ENCODE data around the gene RPF1. TPM values are rescaled to one million over a fixed set of nuclear protein-coding genes. Genes with fewer than 3 reads are reported as not detected.

The RPF1 gene
- total RNA-seq, 3 donors from 2014 or later = 33.6 to 44.6 (median 41.6) TPM

- Histone ChIP-seq H3K27ac (no peak overlapping the region), H3K36me3 (no peaks in the 10 kb centered on the region), H3K27me3 (no peaks in the 10 kb centered on the region), H3K4me3 (no peak overlapping the region), H3K4me1 (peaks cover 0 to 8% of the 10 kb centered on the region in 2 donors), H3K9me3 (no peaks in the 10 kb centered on the region)
- DNase-seq (ENCODE audit: low spot score in 2 of 2) = no peak
- intact Hi-C loops (cut with DNase I; ENCODE audit: low total_unique reads) = no loop called here
- TF ChIP-seq POLR2AphosphoS5 (IDR thresholded peaks at IDR 0.05) = no peak
- TF ChIP-seq POLR2A (IDR thresholded peaks at IDR 0.05) = no peak
- no peak for TF ChIP-seq CTCF (IDR thresholded peaks at IDR 0.05)
Observed at GRCh38 chr1:84480650-84481049, 1.6 kb downstream of the RPF1 start.

- Histone ChIP-seq H3K27ac (no peak overlapping the region), H3K36me3 (no peaks in the 10 kb centered on the region), H3K27me3 (no peaks in the 10 kb centered on the region), H3K4me1 (peaks cover 0 to 8% of the 10 kb centered on the region in 2 donors), H3K4me3 (no peak overlapping the region), H3K9me3 (no peaks in the 10 kb centered on the region)
- intact Hi-C loops (cut with DNase I; ENCODE audit: low total_unique reads) = no loop called here
- DNase-seq (ENCODE audit: low spot score in 2 of 2) = no peak
- no peak for TF ChIP-seq CTCF (IDR thresholded peaks at IDR 0.05)
- TF ChIP-seq POLR2A (IDR thresholded peaks at IDR 0.05) = no peak
- TF ChIP-seq POLR2AphosphoS5 (IDR thresholded peaks at IDR 0.05) = no peak
Observed at GRCh38 chr1:84481317-84481716, 2.3 kb downstream of the RPF1 start.

GRCh38 chr1:84488107-84488506, 9.0 kb downstream of the RPF1 start:
- Histone ChIP-seq H3K36me3 (no peaks in the 10 kb centered on the region), H3K4me3 (no peak overlapping the region), H3K9me3 (no peaks in the 10 kb centered on the region), H3K27ac (no peak overlapping the region), H3K27me3 (no peaks in the 10 kb centered on the region), H3K4me1 (no peaks in the 10 kb centered on the region)
- intact Hi-C loops (cut with DNase I; ENCODE audit: low total_unique reads) = no loop called here
- TF ChIP-seq POLR2A (IDR thresholded peaks at IDR 0.05) (no peak), POLR2AphosphoS5 (IDR thresholded peaks at IDR 0.05) (no peak), CTCF (IDR thresholded peaks at IDR 0.05) (no peak)
- no peak for DNase-seq (ENCODE audit: low spot score in 2 of 2)

- DNase-seq (ENCODE audit: low spot score in 2 of 2) = no peak
- no peaks in the 10 kb centered on the region for H3K4me1 ChIP-seq
- no peak for TF ChIP-seq CTCF (IDR thresholded peaks at IDR 0.05)
- TF ChIP-seq POLR2AphosphoS5 (IDR thresholded peaks at IDR 0.05) = no peak
- no peak for TF ChIP-seq POLR2A (IDR thresholded peaks at IDR 0.05)
- no peak overlapping the region for H3K27ac ChIP-seq
- H3K27me3 ChIP-seq = no peaks in the 10 kb centered on the region
- H3K4me3 ChIP-seq = no peak overlapping the region
- H3K9me3 ChIP-seq = no peaks in the 10 kb centered on the region
- intact Hi-C loops (cut with DNase I; ENCODE audit: low total_unique reads) = no loop called here
- no peaks in the 10 kb centered on the region for H3K36me3 ChIP-seq
Observed at GRCh38 chr1:84489766-84490165, 10.7 kb downstream of the RPF1 start.

- no peak overlapping the region for H3K4me3 ChIP-seq
- H3K27ac ChIP-seq = no peak overlapping the region
- intact Hi-C loops (cut with DNase I; ENCODE audit: low total_unique reads) = no loop called here
- peaks cover 2% of the 10 kb centered on the region for H3K36me3 ChIP-seq
- DNase-seq (ENCODE audit: low spot score in 2 of 2) = no peak
- no peaks in the 10 kb centered on the region for H3K27me3 ChIP-seq
- no peaks in the 10 kb centered on the region for H3K4me1 ChIP-seq
- TF ChIP-seq POLR2A (IDR thresholded peaks at IDR 0.05) (no peak), CTCF (IDR thresholded peaks at IDR 0.05) (no peak), POLR2AphosphoS5 (IDR thresholded peaks at IDR 0.05) (no peak)
- H3K9me3 ChIP-seq = no peaks in the 10 kb centered on the region
Observed at GRCh38 chr1:84492726-84493125, 13.7 kb downstream of the RPF1 start.

Data from breast epithelium (tissue), 4 donors.